CD4-positive, alpha-beta T cell (primary cell): ENCODE measurements around the gene EPB41L4B. TPM values are rescaled to one million over a fixed set of nuclear protein-coding genes. Genes with fewer than 3 reads are reported as not detected.

ENCODE experiments used
- ATAC-seq: fragments of 200-7000 bp; cut with Tn5 transposase; one replicate; pipeline ENCODE4 v1.10.0; 2022; ENCODE audit warnings: mild to moderate bottlenecking; ENCODE audit not compliant: poor library complexity
- CTCF ChIA-PET: fragments of 350-600 bp; sonication (Branson Sonifier 250); formaldehyde crosslinking; loops from one replicate; lab custom pipeline; 2021; ENCODE audit warnings: antibody characterized with exemption, inconsistent platforms; lab: Charles Lee
- POLR2A ChIA-PET: fragments of 350-600 bp; sonication (Branson Sonifier 250); formaldehyde crosslinking; loops from one replicate; lab custom pipeline; 2021; ENCODE audit warnings: antibody characterized with exemption, inconsistent platforms; lab: Charles Lee
- DNase-seq, 14 experiments: peaks; one replicate each; pipeline ENCODE4 v3.0.0-alpha.2; 2013 to 2020; ENCODE audit warnings: mixed read lengths in 2 of 14
- H3K27ac ChIP-seq, 2 donors: one replicate each; pipeline versions ENCODE4 v1.5.1 to v1.7.0; 2013; ENCODE audit warnings: low read length in 2 of 2, low read depth in 1 of 2, mild to moderate bottlenecking in 1 of 2
- H3K27me3 ChIP-seq, 2 experiments: 1 replicate in 1 of 2; 2 replicates in 1 of 2; pipeline versions ENCODE4 v1.6.1 to v1.7.0; 2013; ENCODE audit warnings: low read length in 2 of 2, control low read depth in 1 of 2, mild to moderate bottlenecking in 1 of 2, moderate library complexity in 1 of 2; ENCODE audit not compliant: insufficient read depth in 2 of 2, control insufficient read depth in 1 of 2
- H3K36me3 ChIP-seq: one replicate; pipeline ENCODE4 v1.6.1; 2013; ENCODE audit warnings: low read length, control low read depth; ENCODE audit not compliant: insufficient read depth
- H3K4me1 ChIP-seq: one replicate; pipeline ENCODE4 v1.6.1; 2013; ENCODE audit warnings: low read length, control low read depth; ENCODE audit not compliant: insufficient read depth
- H3K4me3 ChIP-seq: one replicate; pipeline ENCODE4 v1.5.1; 2013; ENCODE audit warnings: mild to moderate bottlenecking, low read length, moderate library complexity
- H3K9me3 ChIP-seq, 2 experiments: 1 replicate in 1 of 2; 2 replicates in 1 of 2; pipeline versions ENCODE4 v1.6.1 to v1.7.0; 2013; ENCODE audit warnings: low read length in 2 of 2, mild to moderate bottlenecking in 2 of 2, control low read depth in 1 of 2, moderate library complexity in 1 of 2; ENCODE audit not compliant: control insufficient read depth in 1 of 2, insufficient read depth in 1 of 2
- H3K27ac Mint-ChIP-seq: one replicate; pipeline ENCODE4 v1.8.0; 2020; ENCODE audit warnings: mixed read lengths
- H3K27me3 Mint-ChIP-seq: one replicate; pipeline ENCODE4 v1.8.0; 2021; ENCODE audit warnings: mixed read lengths
- H3K36me3 Mint-ChIP-seq: one replicate; pipeline ENCODE4 v1.8.0; 2021; ENCODE audit warnings: low read depth, mixed read lengths
- H3K4me1 Mint-ChIP-seq: one replicate; pipeline ENCODE4 v1.8.0; 2021; ENCODE audit warnings: low read depth, mixed read lengths
- H3K4me3 Mint-ChIP-seq: one replicate; pipeline ENCODE4 v1.8.0; 2020; ENCODE audit warnings: mild to moderate bottlenecking, mixed read lengths
- H3K9me3 Mint-ChIP-seq: one replicate; pipeline ENCODE4 v1.8.0; 2020; ENCODE audit warnings: mixed read lengths
- CTCF ChIP-seq: fragments of 200-600 bp; IDR thresholded peaks from one replicate; pipeline ENCODE4 v1.8.0; 2022; ENCODE audit warnings: antibody characterized with exemption, mild to moderate bottlenecking
- intact Hi-C, 2 experiments: fragments of 100-400 bp; cut with DNase I in 1 of 2; cut with micrococcal nuclease in 1 of 2; formaldehyde crosslinking; loops; one replicate each; pipeline versions ENCODE4 v1.15.1 to v1.9.0; 2023 to 2025; cut with DNase I, micrococcal nuclease
- total RNA-seq, 174 experiments: library from RNA in 2 of 174; stranded (reverse) in 2 of 174; gene quantifications; one replicate each; pipeline ENCODE4 v1.2.3 and lab custom pipeline; 2021 to 2026

Gene EPB41L4B
- total RNA-seq, 2 experiments from 2014 or later, result not detected

GRCh38 chr9:109124121-109124520, 196.7 kb downstream of the EPB41L4B start:
- peaks cover 8% of the 10 kb centered on the region for H3K4me1 ChIP-seq
- no peak overlapping the region for H3K4me3 ChIP-seq
- no peak for TF ChIP-seq CTCF
- ChIA-PET CTCF (no interaction called here), POLR2A (no interaction called here)
- DNase-seq, result no peak
- no peak for ATAC-seq
- no peaks in the 10 kb centered on the region for H3K27me3 ChIP-seq
- peaks cover 7% of the 10 kb centered on the region for H3K4me1 Mint-ChIP-seq
- H3K27ac ChIP-seq, result no peak overlapping the region
- no peaks in the 10 kb centered on the region for H3K36me3 ChIP-seq
- intact Hi-C loops, result loop anchor here in 1 of 2 experiments (10.0 kb wide), 1 partner anchor 1839 kb away; the partner anchor contains the start of gene RAD23B
- no peak overlapping the region for H3K4me3 Mint-ChIP-seq
- no peaks in the 10 kb centered on the region for H3K36me3 Mint-ChIP-seq
- no peaks in the 10 kb centered on the region for H3K27me3 Mint-ChIP-seq
- H3K27ac Mint-ChIP-seq, result no peak overlapping the region
- no peaks in the 10 kb centered on the region for H3K9me3 Mint-ChIP-seq
- H3K9me3 ChIP-seq, result no peaks in the 10 kb centered on the region

GRCh38 chr9:109122726-109123621, 197.9 kb downstream of the EPB41L4B start:
- no peak for ATAC-seq
- Mint-ChIP-seq H3K9me3 (no peaks in the 10 kb centered on the region), H3K4me1 (peaks cover 17% of the 10 kb centered on the region), H3K27me3 (no peaks in the 10 kb centered on the region), H3K27ac (no peak overlapping the region), H3K4me3 (no peak overlapping the region), H3K36me3 (peaks cover 9% of the 10 kb centered on the region)
- ChIA-PET CTCF (no interaction called here), POLR2A (no interaction called here)
- no peaks in the 10 kb centered on the region for H3K9me3 ChIP-seq
- no peak overlapping the region for H3K27ac ChIP-seq
- no peaks in the 10 kb centered on the region for H3K36me3 ChIP-seq
- no peak for DNase-seq
- no peak for TF ChIP-seq CTCF
- H3K4me1 ChIP-seq, result peaks cover 18% of the 10 kb centered on the region
- no peak overlapping the region for H3K4me3 ChIP-seq
- intact Hi-C loops, result loop anchor here in 1 of 2 experiments (10.0 kb wide), 1 partner anchor 1838 kb away; the partner anchor contains the start of gene RAD23B
- no peaks in the 10 kb centered on the region for H3K27me3 ChIP-seq

Other genes starting within 250 kb of the EPB41L4B start
- 10 to 100 TPM; 22.6 to 24.4 TPM for gene TMEM245, start 201.1 kb downstream of the EPB41L4B start, total RNA-seq
- not detected for gene FRRS1L, start 153.8 kb downstream of the EPB41L4B start, total RNA-seq
- gene PTPN3, start 177.2 kb upstream of the EPB41L4B start, total RNA-seq, result not detected